Muscle layer of duodenum (tissue), 2 donors: Measurements from ENCODE around the gene SIK3.

Experiments
- H3K27ac ChIP-seq: one replicate; pipeline ENCODE4 v1.7.0; 2013; ENCODE audit warnings: mild to moderate bottlenecking, low read length
- H3K27me3 ChIP-seq: one replicate; pipeline ENCODE4 v1.7.0; 2013; ENCODE audit warnings: low read depth, mild to moderate bottlenecking, control low read depth, low read length
- H3K36me3 ChIP-seq, 2 donors: one replicate each; pipeline ENCODE4 v1.7.0; 2013; ENCODE audit warnings: low read length in 2 of 2, control low read depth in 1 of 2, mild to moderate bottlenecking in 1 of 2; ENCODE audit not compliant: insufficient read depth in 2 of 2, control insufficient read depth in 1 of 2
- H3K4me1 ChIP-seq, 2 donors: one replicate each; pipeline ENCODE4 v1.7.0; 2013; ENCODE audit warnings: low read length in 2 of 2, mild to moderate bottlenecking in 2 of 2, control low read depth in 1 of 2, moderate library complexity in 1 of 2; ENCODE audit not compliant: insufficient read depth in 2 of 2, control insufficient read depth in 1 of 2
- H3K4me3 ChIP-seq, 2 donors: one replicate each; pipeline ENCODE4 v1.7.0; 2013; ENCODE audit warnings: low read length in 2 of 2, low read depth in 1 of 2, mild to moderate bottlenecking in 1 of 2
- H3K9me3 ChIP-seq, 2 donors: one replicate each; pipeline ENCODE4 v1.7.0; 2013; ENCODE audit warnings: low read length in 2 of 2, control low read depth in 1 of 2, mild to moderate bottlenecking in 1 of 2; ENCODE audit not compliant: control insufficient read depth in 1 of 2
- donor health status: healthy.

The SIK3 gene

GRCh38 chr11:116972691-116973090 lies 125.5 kb downstream of the SIK3 start:
- Histone ChIP-seq H3K4me3 (no peak overlapping the region), H3K27me3 (no peaks in the 10 kb centered on the region), H3K36me3 (no peaks in the 10 kb centered on the region), H3K27ac (no peak overlapping the region), H3K9me3 (no peaks in the 10 kb centered on the region), H3K4me1 (peaks cover 0 to 13% of the 10 kb centered on the region in 2 donors)

DNA sequence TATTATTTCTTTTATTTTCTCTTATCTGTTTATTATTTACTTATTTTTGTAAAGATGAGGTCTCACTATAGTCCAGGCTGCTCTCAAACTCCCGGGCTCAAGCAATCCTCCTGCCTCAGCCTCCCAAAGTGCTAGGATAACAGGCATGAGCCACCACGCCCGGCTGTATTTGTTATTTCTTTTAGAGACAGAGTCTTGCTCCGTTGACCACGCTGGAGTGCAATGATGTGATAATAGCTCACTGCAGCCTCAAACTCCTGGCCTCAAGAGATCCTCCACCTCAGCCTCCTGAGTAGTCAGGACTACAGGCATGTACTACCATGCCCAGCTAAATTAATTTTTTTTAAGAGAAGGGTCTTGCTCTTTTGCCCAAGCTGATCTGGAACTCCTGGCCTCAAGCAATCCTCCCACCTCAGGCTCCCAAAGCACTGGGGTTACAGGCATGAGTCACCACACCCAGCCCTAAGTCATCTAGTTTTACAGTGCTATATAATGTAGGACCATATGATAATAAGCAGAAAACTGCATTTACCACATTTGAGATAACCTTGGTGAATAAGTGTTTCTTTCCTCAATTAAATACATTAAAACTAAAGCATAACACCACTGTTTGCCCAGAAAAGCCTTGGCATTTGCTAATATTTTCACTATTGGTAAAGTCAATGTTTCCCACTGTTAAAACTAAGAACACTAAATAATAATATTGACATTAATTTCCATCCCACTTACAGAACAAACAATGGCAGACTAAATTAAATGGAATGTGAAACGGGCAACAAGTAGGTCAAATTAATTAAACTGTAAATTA lies 127.5 kb downstream of the SIK3 start:
- Histone ChIP-seq H3K4me3 (no peak overlapping the region), H3K27ac (no peak overlapping the region), H3K27me3 (no peaks in the 10 kb centered on the region), H3K4me1 (peaks cover 0 to 16% of the 10 kb centered on the region in 2 donors), H3K36me3 (no peaks in the 10 kb centered on the region), H3K9me3 (no peaks in the 10 kb centered on the region)

DNA sequence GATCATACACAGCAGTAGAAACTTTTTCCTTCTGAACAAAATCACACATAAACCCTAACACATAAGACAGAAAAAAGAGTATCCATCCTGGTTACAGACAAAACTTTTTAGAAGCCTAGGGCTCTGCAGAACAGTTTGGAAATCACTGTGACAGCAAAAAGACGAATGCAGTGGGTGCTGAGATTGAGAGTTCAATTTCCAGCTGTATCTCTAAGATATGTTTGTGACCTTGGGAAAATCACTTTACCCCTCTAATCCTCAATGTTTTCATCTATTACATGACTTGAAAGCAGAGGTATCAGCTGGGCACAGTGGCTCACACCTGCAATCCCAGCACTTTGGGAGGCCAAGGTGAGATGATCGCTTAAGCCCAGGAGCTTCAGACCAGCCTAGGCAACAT lies 128.5 kb downstream of the SIK3 start:
- Histone ChIP-seq H3K27me3 (no peaks in the 10 kb centered on the region), H3K4me3 (no peak overlapping the region), H3K36me3 (no peaks in the 10 kb centered on the region), H3K27ac (no peak overlapping the region), H3K4me1 (peaks cover 0 to 16% of the 10 kb centered on the region in 2 donors), H3K9me3 (no peaks in the 10 kb centered on the region)

DNA sequence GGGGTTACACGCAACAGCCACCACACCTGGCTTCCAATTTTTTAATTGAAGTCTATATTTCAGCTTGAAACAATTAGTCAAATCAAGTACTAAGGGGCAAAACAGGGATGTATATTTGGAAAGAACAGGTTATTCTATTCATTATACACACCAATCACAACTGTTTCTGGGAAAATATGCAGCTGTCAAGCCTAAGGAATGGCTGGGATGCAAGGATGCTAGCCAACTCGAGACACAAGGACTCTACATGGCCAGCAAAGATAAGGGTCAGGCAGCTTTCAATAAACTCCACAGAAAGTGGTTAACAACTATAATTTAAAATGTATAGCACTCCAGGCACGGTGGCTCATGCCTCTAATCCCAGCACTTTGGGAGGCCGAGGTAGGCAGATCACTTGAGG lies 134.0 kb downstream of the SIK3 start:
- H3K36me3 ChIP-seq: no peaks in the 10 kb centered on the region
- peaks cover 6 to 19% of the 10 kb centered on the region in 2 donors for H3K4me1 ChIP-seq
- no peak overlapping the region for H3K4me3 ChIP-seq
- no peak overlapping the region for H3K27ac ChIP-seq
- H3K9me3 ChIP-seq: no peaks in the 10 kb centered on the region
- no peaks in the 10 kb centered on the region for H3K27me3 ChIP-seq

GRCh38 chr11:116963813-116964212 lies 134.4 kb downstream of the SIK3 start:
- H3K27ac ChIP-seq: no peak overlapping the region
- H3K4me1 ChIP-seq: peaks cover 6 to 19% of the 10 kb centered on the region in 2 donors
- H3K27me3 ChIP-seq: no peaks in the 10 kb centered on the region
- H3K9me3 ChIP-seq: no peaks in the 10 kb centered on the region
- H3K36me3 ChIP-seq: no peaks in the 10 kb centered on the region
- no peak overlapping the region for H3K4me3 ChIP-seq

GRCh38 chr11:116962108-116962507 lies 136.1 kb downstream of the SIK3 start:
- no peaks in the 10 kb centered on the region for H3K36me3 ChIP-seq
- H3K4me1 ChIP-seq: peaks cover 6 to 13% of the 10 kb centered on the region in 2 donors
- H3K4me3 ChIP-seq: no peak overlapping the region
- no peak overlapping the region for H3K27ac ChIP-seq
- H3K27me3 ChIP-seq: no peaks in the 10 kb centered on the region
- H3K9me3 ChIP-seq: no peaks in the 10 kb centered on the region

GRCh38 chr11:116960930-116961329 lies 137.3 kb downstream of the SIK3 start:
- no peaks in the 10 kb centered on the region for H3K9me3 ChIP-seq
- no peak overlapping the region for H3K4me3 ChIP-seq
- H3K36me3 ChIP-seq: no peaks in the 10 kb centered on the region
- no peak overlapping the region for H3K27ac ChIP-seq
- H3K27me3 ChIP-seq: no peaks in the 10 kb centered on the region
- peaks cover 6 to 12% of the 10 kb centered on the region in 2 donors for H3K4me1 ChIP-seq

GRCh38 chr11:116958246-116958645 lies 140.0 kb downstream of the SIK3 start:
- Histone ChIP-seq H3K4me3 (no peak overlapping the region), H3K9me3 (no peaks in the 10 kb centered on the region), H3K27ac (no peak overlapping the region), H3K36me3 (peaks cover 0 to 6% of the 10 kb centered on the region in 2 donors), H3K27me3 (no peaks in the 10 kb centered on the region), H3K4me1 (peaks cover 6 to 12% of the 10 kb centered on the region in 2 donors)

DNA sequence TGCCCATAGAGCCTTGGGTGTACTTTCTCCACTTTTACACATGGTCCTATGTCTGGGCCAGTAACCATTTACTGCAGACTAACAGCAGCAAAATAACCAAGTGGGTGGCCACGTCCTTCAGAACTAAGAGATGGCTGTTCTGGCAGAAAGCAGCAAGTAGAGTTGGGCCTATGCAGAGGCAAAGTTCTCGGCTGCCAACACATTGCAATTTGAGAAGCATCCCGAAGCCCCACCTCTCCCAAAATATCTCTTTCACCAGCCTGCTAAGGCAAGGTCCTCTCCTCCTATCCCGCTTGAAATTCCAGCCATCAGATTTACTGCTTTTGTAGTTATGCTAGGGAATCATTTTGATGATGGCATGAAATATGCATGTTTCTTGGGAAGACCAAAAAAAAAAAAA lies 142.3 kb downstream of the SIK3 start:
- H3K27ac ChIP-seq: no peak overlapping the region
- no peaks in the 10 kb centered on the region for H3K9me3 ChIP-seq
- H3K27me3 ChIP-seq: no peaks in the 10 kb centered on the region
- peaks cover 0 to 6% of the 10 kb centered on the region in 2 donors for H3K36me3 ChIP-seq
- H3K4me3 ChIP-seq: no peak overlapping the region
- peaks cover 4 to 6% of the 10 kb centered on the region in 2 donors for H3K4me1 ChIP-seq

- H3K27ac ChIP-seq: no peak overlapping the region
- H3K36me3 ChIP-seq: peaks cover 0 to 7% of the 10 kb centered on the region in 2 donors
- H3K4me1 ChIP-seq: peaks cover 0 to 6% of the 10 kb centered on the region in 2 donors
- no peak overlapping the region for H3K4me3 ChIP-seq
- no peaks in the 10 kb centered on the region for H3K9me3 ChIP-seq
- no peaks in the 10 kb centered on the region for H3K27me3 ChIP-seq
Observed at GRCh38 chr11:116955548-116955947, 142.7 kb downstream of the SIK3 start.

DNA sequence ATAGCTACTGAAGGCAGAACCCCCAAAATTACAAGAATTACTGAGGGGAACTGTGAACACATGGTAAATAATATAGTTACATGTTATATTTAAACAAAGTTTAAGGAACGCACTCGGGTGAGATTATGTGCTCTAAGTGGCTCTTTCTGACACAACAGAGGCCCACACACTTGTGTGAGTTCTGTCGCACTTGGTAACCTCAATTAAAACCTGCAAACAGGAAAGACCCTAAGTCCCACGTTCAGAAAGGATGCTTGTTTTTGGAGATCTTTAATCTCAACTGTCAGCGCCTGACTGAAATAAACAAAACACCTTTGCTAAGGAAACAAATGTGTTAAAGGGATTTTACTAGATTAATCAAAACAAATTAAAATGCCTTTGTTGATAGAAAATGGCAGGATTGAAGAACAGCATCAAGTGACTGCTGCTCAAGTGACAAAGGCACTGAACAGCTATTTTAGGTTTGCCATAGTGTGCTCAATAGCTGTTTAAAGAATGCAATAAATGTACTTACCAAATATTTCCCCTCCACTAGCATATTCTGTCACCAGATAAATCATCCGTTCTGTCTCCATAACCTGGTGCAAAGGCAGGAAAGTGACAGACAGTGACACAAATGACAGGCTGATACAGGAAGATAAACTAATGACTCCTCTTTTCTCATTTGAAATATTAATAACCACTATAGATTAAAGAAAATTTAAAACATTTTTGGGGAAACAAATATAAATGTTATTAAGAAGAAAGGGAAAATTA lies 144.5 kb downstream of the SIK3 start:
- no peaks in the 10 kb centered on the region for H3K27me3 ChIP-seq
- no peaks in the 10 kb centered on the region for H3K9me3 ChIP-seq
- no peak overlapping the region for H3K27ac ChIP-seq
- H3K4me1 ChIP-seq: peaks cover 0 to 6% of the 10 kb centered on the region in 2 donors
- peaks cover 7 to 13% of the 10 kb centered on the region in 2 donors for H3K36me3 ChIP-seq
- no peak overlapping the region for H3K4me3 ChIP-seq
